ENCODE measurements around the gene FUCA1. TPM values are rescaled to one million over a fixed set of nuclear protein-coding genes. Genes with fewer than 3 reads are reported as not detected.

Gene FUCA1
- total RNA-seq, 1 donor from 2014 or later = 18.1 TPM

- no peaks in the 10 kb centered on the region for H3K9me3 Mint-ChIP-seq (ENCODE audit: low read depth)
- no peaks in the 10 kb centered on the region for H3K36me3 Mint-ChIP-seq (ENCODE audit: insufficient read depth)
- no peaks in the 10 kb centered on the region for H3K4me1 Mint-ChIP-seq (ENCODE audit: low read depth)
- H3K27me3 Mint-ChIP-seq = peaks cover 16% of the 10 kb centered on the region
- no peak for DNase-seq (ENCODE audit: low spot score, unreplicated experiment)
- no peak for TF ChIP-seq CTCF (IDR thresholded peaks at IDR 0.05; ENCODE audit: unreplicated experiment)
- H3K4me3 Mint-ChIP-seq (ENCODE audit: low read depth) = no peak overlapping the region
- H3K27ac Mint-ChIP-seq = no peak overlapping the region
Measured at GRCh38 chr1:23889074-23889473, 21.0 kb upstream of the FUCA1 start.

GRCh38 chr1:23885222-23885621 is 17.1 kb upstream of the FUCA1 start:
- DNase-seq (ENCODE audit: low spot score, unreplicated experiment) = no peak
- no peaks in the 10 kb centered on the region for H3K9me3 Mint-ChIP-seq (ENCODE audit: low read depth)
- H3K36me3 Mint-ChIP-seq (ENCODE audit: insufficient read depth) = no peaks in the 10 kb centered on the region
- no peaks in the 10 kb centered on the region for H3K4me1 Mint-ChIP-seq (ENCODE audit: low read depth)
- H3K27ac Mint-ChIP-seq = no peak overlapping the region
- peaks cover 4% of the 10 kb centered on the region for H3K27me3 Mint-ChIP-seq
- no peak overlapping the region for H3K4me3 Mint-ChIP-seq (ENCODE audit: low read depth)
- no peak for TF ChIP-seq CTCF (IDR thresholded peaks at IDR 0.05; ENCODE audit: unreplicated experiment)

- Mint-ChIP-seq H3K27ac (no peak overlapping the region), H3K4me1 (ENCODE audit: low read depth) (no peaks in the 10 kb centered on the region), H3K4me3 (ENCODE audit: low read depth) (no peak overlapping the region), H3K36me3 (ENCODE audit: insufficient read depth) (peaks cover 4% of the 10 kb centered on the region), H3K9me3 (ENCODE audit: low read depth) (peaks cover 16% of the 10 kb centered on the region), H3K27me3 (no peaks in the 10 kb centered on the region)
- DNase-seq (ENCODE audit: low spot score, unreplicated experiment) = no peak
- TF ChIP-seq CTCF (IDR thresholded peaks at IDR 0.05; ENCODE audit: unreplicated experiment) = no peak
Measured at GRCh38 chr1:23882746-23883145, 14.7 kb upstream of the FUCA1 start.

- no peaks in the 10 kb centered on the region for H3K4me1 Mint-ChIP-seq (ENCODE audit: low read depth)
- DNase-seq (ENCODE audit: low spot score, unreplicated experiment) = no peak
- no peak overlapping the region for H3K27ac Mint-ChIP-seq
- no peak for TF ChIP-seq CTCF (IDR thresholded peaks at IDR 0.05; ENCODE audit: unreplicated experiment)
- H3K4me3 Mint-ChIP-seq (ENCODE audit: low read depth) = no peak overlapping the region
- H3K36me3 Mint-ChIP-seq (ENCODE audit: insufficient read depth) = peaks cover 6% of the 10 kb centered on the region
- peaks cover 23% of the 10 kb centered on the region for H3K9me3 Mint-ChIP-seq (ENCODE audit: low read depth)
- no peaks in the 10 kb centered on the region for H3K27me3 Mint-ChIP-seq
Measured at GRCh38 chr1:23879809-23880208, 11.7 kb upstream of the FUCA1 start.

- no peak overlapping the region for H3K4me3 Mint-ChIP-seq (ENCODE audit: low read depth)
- H3K27ac Mint-ChIP-seq = no peak overlapping the region
- DNase-seq (ENCODE audit: low spot score, unreplicated experiment) = no peak
- no peaks in the 10 kb centered on the region for H3K27me3 Mint-ChIP-seq
- H3K36me3 Mint-ChIP-seq (ENCODE audit: insufficient read depth) = peaks cover 6% of the 10 kb centered on the region
- no peak for TF ChIP-seq CTCF (IDR thresholded peaks at IDR 0.05; ENCODE audit: unreplicated experiment)
- no peaks in the 10 kb centered on the region for H3K4me1 Mint-ChIP-seq (ENCODE audit: low read depth)
- H3K9me3 Mint-ChIP-seq (ENCODE audit: low read depth) = peaks cover 23% of the 10 kb centered on the region
Measured at GRCh38 chr1:23878668-23879067, 10.6 kb upstream of the FUCA1 start.
